GM12878 (cell line): Measurements from ENCODE around the gene PPP2R5D. TPM values are rescaled to one million over a fixed set of nuclear protein-coding genes. Genes with fewer than 3 reads are reported as not detected.
A peak's percentile ranks its signal among the peaks of the same experiment; 100 is the strongest.

Source experiments
- CEBPB ChIP-seq, 2 experiments: fragments of 150-350 bp in 1 of 2; IDR thresholded peaks; 2 replicates each; pipeline ENCODE4 v1.6.1; 2012 to 2014; ENCODE audit warnings: low read depth in 2 of 2, low read length in 2 of 2, borderline replicate concordance in 1 of 2, inconsistent platforms in 1 of 2
- EGR1 ChIP-seq, 2 experiments: IDR thresholded peaks; 1 replicate in 1 of 2; 2 replicates in 1 of 2; pipeline ENCODE4 v1.6.1; 2011 to 2012; ENCODE audit warnings: low read depth in 2 of 2, low read length in 2 of 2, borderline replicate concordance in 1 of 2, mild to moderate bottlenecking in 1 of 2, moderate library complexity in 1 of 2
- FOXM1 ChIP-seq: IDR thresholded peaks from 2 replicates; pipeline ENCODE4 v1.6.1; 2012; ENCODE audit warnings: low read depth, mild to moderate bottlenecking, inconsistent platforms, low read length, moderate library complexity
- LARP7 ChIP-seq: fragments of 450-650 bp; IDR thresholded peaks from 2 replicates; pipeline ENCODE4 v1.6.1; 2017; ENCODE audit warnings: mild to moderate bottlenecking
- MTA2 ChIP-seq: fragments of 450-650 bp; IDR thresholded peaks from 2 replicates; pipeline ENCODE4 v1.6.1; 2016; ENCODE audit warnings: low read depth, mild to moderate bottlenecking, moderate library complexity
- MYC ChIP-seq: IDR thresholded peaks from 2 replicates; pipeline ENCODE4 v1.6.1; 2011; ENCODE audit warnings: mild to moderate bottlenecking, low read length, moderate library complexity, inconsistent platforms; ENCODE audit not compliant: insufficient read depth, insufficient replicate concordance, insufficient read length, severe bottlenecking
- NFYA ChIP-seq: IDR thresholded peaks from 2 replicates; pipeline ENCODE4 v1.6.1; 2011; ENCODE audit warnings: low read depth, mild to moderate bottlenecking, low read length, improper control_type of control experiment, borderline replicate concordance
- PAX8 ChIP-seq: fragments of 450-650 bp; IDR thresholded peaks from 2 replicates; pipeline ENCODE4 v1.6.1; 2017; ENCODE audit warnings: mild to moderate bottlenecking, moderate library complexity
- RCOR1 ChIP-seq: conservative IDR thresholded peaks from 2 replicates; pipeline ENCODE4 v1.6.1; 2012; ENCODE audit warnings: low read depth, low read length, improper control_type of control experiment
- SIN3A ChIP-seq: IDR thresholded peaks from 2 replicates; pipeline ENCODE4 v1.6.1; 2012; ENCODE audit warnings: low read depth, low read length, improper control_type of control experiment
- SMC3 ChIP-seq: IDR thresholded peaks from 2 replicates; pipeline ENCODE4 v1.6.1; 2011; ENCODE audit warnings: low read length, improper control_type of control experiment, borderline replicate concordance
- STAT1 ChIP-seq: fragments of 450-650 bp; conservative IDR thresholded peaks from 2 replicates; pipeline ENCODE4 v1.6.1; 2014; ENCODE audit warnings: antibody characterized with exemption, mild to moderate bottlenecking
- ZNF622 ChIP-seq: fragments of 450-650 bp; IDR thresholded peaks from 2 replicates; pipeline ENCODE4 v1.6.1; 2017; ENCODE audit warnings: mild to moderate bottlenecking, inconsistent platforms
- polyA plus RNA-seq, 11 experiments: library from polyadenylated mRNA; depleted of rRNA in 4 of 11; unstranded in 6 of 11; stranded (reverse) in 5 of 11; fragments of >200 nt; fragmentation: Nextera tagmentation in 4 of 11; fragmentation: Illumina TruSeq in 1 of 11; extraction: Ambion mirVana in 4 of 11; extraction: Trizol in 1 of 11; gene quantifications; 1 replicate in 1 of 11; 2 replicates in 10 of 11; pipeline versions ENCODE4 v1.2.1 to v1.2.3, GENCODE V29; 2011 to 2016; ENCODE audit warnings: inconsistent platforms in 2 of 11, missing spikeins in 2 of 11, low read depth in 1 of 11
- total RNA-seq, 4 experiments: library from RNA; depleted of rRNA in 3 of 4; stranded (reverse); fragments of >200 nt in 3 of 4; fragmentation: Illumina TruSeq in 1 of 4; extraction: Trizol in 1 of 4; gene quantifications; 2 replicates each; pipeline versions ENCODE4 v1.2.1 to v1.2.3, GENCODE V29; 2013 to 2021
- TF ChIP-seq, protein P1 (sequence below): fragments of 450-650 bp; IDR thresholded peaks from 2 replicates; pipeline ENCODE4 v1.6.1; 2017; ENCODE audit warnings: mild to moderate bottlenecking, moderate library complexity
- TF ChIP-seq, protein P2 (sequence below): IDR thresholded peaks from 2 replicates; pipeline ENCODE4 v1.6.1; 2012; ENCODE audit warnings: low read depth, low read length, improper control_type of control experiment
- TF ChIP-seq, protein P3 (sequence below): fragments of 450-650 bp; formaldehyde crosslinking; IDR thresholded peaks from 2 replicates; pipeline ENCODE4 v1.4.0; 2022; ENCODE audit warnings: mild to moderate bottlenecking, moderate library complexity
- TF ChIP-seq, protein P4 (sequence below): IDR thresholded peaks from 2 replicates; pipeline ENCODE4 v1.6.1; 2012; ENCODE audit warnings: low read length, inconsistent platforms

PPP2R5D gene
- total and polyA plus RNA-seq, 10 of the 15 experiments (the other 5 are each of a cell fraction or from before 2014, with no cell fraction given): 1.5 to 59.0 (median 32.0) TPM

DNA sequence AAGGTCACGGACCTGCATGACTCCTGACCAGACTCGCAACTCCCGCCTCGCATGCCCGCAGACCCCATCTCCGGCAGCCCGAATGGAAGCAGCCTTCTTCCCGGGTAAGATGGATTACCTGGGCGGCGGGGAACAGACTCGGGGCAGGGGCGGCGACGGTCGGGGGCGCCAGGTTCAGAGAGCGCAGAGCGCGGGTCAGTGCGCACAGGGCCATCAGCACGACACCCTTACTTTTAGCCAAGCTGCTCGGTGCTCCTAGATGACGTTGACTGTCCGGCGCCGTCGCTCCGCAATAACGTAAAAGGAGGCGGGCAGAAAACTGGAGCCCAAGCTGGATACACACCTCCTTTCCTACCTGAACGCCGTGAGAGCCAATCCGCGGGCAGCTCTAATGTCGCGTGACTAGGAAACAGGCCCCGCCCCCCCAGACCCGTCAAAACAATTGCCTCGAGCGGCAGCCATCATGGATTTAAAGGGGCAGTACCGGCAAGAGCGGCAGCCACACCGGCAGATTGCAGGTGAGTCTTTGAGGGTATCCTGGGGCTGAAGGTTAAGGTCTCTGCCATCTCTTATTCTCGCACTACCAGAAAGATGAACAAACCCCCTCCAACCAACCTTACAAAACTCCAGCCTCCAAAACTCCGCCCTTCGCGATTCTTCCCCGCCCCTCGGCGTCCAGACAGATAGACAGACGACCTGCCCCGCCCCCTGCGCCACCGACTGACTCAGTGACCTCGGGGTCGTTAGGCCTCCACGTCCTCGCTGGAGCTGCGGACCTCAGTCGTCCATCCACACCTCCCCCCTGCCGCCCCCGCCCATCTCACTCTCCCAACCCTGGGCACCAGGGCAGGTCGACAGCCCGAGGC lies 75.0 kb downstream of the PPP2R5D start, which contains the start of the genes KLC4 and MRPL2 (continued):
- TF ChIP-seq, protein P1, sequence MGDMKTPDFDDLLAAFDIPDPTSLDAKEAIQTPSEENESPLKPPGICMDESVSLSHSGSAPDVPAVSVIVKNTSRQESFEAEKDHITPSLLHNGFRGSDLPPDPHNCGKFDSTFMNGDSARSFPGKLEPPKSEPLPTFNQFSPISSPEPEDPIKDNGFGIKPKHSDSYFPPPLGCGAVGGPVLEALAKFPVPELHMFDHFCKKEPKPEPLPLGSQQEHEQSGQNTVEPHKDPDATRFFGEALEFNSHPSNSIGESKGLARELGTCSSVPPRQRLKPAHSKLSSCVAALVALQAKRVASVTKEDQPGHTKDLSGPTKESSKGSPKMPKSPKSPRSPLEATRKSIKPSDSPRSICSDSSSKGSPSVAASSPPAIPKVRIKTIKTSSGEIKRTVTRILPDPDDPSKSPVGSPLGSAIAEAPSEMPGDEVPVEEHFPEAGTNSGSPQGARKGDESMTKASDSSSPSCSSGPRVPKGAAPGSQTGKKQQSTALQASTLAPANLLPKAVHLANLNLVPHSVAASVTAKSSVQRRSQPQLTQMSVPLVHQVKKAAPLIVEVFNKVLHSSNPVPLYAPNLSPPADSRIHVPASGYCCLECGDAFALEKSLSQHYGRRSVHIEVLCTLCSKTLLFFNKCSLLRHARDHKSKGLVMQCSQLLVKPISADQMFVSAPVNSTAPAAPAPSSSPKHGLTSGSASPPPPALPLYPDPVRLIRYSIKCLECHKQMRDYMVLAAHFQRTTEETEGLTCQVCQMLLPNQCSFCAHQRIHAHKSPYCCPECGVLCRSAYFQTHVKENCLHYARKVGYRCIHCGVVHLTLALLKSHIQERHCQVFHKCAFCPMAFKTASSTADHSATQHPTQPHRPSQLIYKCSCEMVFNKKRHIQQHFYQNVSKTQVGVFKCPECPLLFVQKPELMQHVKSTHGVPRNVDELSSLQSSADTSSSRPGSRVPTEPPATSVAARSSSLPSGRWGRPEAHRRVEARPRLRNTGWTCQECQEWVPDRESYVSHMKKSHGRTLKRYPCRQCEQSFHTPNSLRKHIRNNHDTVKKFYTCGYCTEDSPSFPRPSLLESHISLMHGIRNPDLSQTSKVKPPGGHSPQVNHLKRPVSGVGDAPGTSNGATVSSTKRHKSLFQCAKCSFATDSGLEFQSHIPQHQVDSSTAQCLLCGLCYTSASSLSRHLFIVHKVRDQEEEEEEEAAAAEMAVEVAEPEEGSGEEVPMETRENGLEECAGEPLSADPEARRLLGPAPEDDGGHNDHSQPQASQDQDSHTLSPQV: no peak
- TF ChIP-seq LARP7 (no peak), MYC (peak; percentile 53), PAX8 (no peak), MTA2 (no peak), ZNF622 (no peak), FOXM1 (no peak), SMC3 (no peak), RCOR1 (no peak), SIN3A (peak; percentile 90; the same call in 1 of the 2 replicates), CEBPB (IDR thresholded peaks at IDR 0.05; ENCODE audit: borderline replicate concordance in 1 of 2, low read depth in 2 of 2, low read length in 2 of 2) (no peak), STAT1 (no peak), EGR1 (IDR thresholded peaks at IDR 0.05; ENCODE audit: borderline replicate concordance in 1 of 2, low read depth in 2 of 2, low read length in 2 of 2) (no peak), NFYA (no peak)
- TF ChIP-seq, protein P2, sequence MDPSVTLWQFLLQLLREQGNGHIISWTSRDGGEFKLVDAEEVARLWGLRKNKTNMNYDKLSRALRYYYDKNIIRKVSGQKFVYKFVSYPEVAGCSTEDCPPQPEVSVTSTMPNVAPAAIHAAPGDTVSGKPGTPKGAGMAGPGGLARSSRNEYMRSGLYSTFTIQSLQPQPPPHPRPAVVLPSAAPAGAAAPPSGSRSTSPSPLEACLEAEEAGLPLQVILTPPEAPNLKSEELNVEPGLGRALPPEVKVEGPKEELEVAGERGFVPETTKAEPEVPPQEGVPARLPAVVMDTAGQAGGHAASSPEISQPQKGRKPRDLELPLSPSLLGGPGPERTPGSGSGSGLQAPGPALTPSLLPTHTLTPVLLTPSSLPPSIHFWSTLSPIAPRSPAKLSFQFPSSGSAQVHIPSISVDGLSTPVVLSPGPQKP: no peak
- TF ChIP-seq, protein P3, sequence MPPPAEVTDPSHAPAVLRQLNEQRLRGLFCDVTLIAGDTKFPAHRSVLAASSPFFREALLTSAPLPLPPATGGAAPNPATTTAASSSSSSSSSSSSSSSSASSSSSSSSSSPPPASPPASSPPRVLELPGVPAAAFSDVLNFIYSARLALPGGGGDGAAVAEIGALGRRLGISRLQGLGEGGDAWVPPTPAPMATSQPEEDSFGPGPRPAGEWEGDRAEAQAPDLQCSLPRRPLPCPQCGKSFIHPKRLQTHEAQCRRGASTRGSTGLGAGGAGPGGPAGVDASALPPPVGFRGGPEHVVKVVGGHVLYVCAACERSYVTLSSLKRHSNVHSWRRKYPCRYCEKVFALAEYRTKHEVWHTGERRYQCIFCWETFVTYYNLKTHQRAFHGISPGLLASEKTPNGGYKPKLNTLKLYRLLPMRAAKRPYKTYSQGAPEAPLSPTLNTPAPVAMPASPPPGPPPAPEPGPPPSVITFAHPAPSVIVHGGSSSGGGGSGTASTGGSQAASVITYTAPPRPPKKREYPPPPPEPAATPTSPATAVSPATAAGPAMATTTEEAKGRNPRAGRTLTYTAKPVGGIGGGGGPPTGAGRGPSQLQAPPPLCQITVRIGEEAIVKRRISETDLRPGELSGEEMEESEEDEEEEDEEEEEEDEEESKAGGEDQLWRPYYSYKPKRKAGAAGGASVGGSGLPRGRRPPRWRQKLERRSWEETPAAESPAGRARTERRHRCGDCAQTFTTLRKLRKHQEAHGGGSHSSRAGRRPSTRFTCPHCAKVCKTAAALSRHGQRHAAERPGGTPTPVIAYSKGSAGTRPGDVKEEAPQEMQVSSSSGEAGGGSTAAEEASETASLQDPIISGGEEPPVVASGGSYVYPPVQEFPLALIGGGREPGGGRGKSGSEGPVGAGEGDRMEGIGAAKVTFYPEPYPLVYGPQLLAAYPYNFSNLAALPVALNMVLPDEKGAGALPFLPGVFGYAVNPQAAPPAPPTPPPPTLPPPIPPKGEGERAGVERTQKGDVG: no peak
- TF ChIP-seq, protein P4, sequence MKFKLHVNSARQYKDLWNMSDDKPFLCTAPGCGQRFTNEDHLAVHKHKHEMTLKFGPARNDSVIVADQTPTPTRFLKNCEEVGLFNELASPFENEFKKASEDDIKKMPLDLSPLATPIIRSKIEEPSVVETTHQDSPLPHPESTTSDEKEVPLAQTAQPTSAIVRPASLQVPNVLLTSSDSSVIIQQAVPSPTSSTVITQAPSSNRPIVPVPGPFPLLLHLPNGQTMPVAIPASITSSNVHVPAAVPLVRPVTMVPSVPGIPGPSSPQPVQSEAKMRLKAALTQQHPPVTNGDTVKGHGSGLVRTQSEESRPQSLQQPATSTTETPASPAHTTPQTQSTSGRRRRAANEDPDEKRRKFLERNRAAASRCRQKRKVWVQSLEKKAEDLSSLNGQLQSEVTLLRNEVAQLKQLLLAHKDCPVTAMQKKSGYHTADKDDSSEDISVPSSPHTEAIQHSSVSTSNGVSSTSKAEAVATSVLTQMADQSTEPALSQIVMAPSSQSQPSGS: no peak
